IMR-90 (cell line): ENCODE data around the gene ZNRF3. TPM values are rescaled to one million over a fixed set of nuclear protein-coding genes. Genes with fewer than 3 reads are reported as not detected.

Source experiments
- ATAC-seq: fragments of 200-7000 bp; cut with Tn5 transposase; 2 replicates; pipeline ENCODE4 v1.9.1; 2020; ENCODE audit warnings: low read depth, mild to moderate bottlenecking, moderate library complexity
- BruUV-seq: library from RNA; stranded (reverse); fragments of 400-500 nt; replicated peaks from 2 replicates; lab custom pipeline; 2021; lab: Mats Ljungman, UMichigan
- CTCF ChIA-PET: fragments of 300-600 bp; formaldehyde crosslinking; extraction: SDS; loops from one replicate; lab custom pipeline; 2021; ENCODE audit warnings: antibody characterized with exemption; lab: Yijun Ruan, JAX
- POLR2A ChIA-PET: fragments of 300-600 bp; sonication (Branson Sonifier 250); formaldehyde crosslinking; loops from one replicate; lab custom pipeline; 2022; ENCODE audit warnings: antibody characterized with exemption; ENCODE audit not compliant: unreplicated experiment; lab: Charles Lee
- DNase-seq: peaks from one replicate; pipeline ENCODE4 v3.0.0; 2013
- H2AFZ ChIP-seq: replicated peaks from 2 replicates; pipeline ENCODE3; 2013; ENCODE audit warnings: low read length, mild to moderate bottlenecking; ENCODE audit not compliant: poor library complexity
- H2AK5ac ChIP-seq: 2 replicates; pipeline ENCODE4 v1.6.1; 2013; ENCODE audit warnings: low read depth, low read length, inconsistent platforms
- H2AK9ac ChIP-seq: replicated peaks from 2 replicates; pipeline ENCODE3; 2013; ENCODE audit warnings: mild to moderate bottlenecking, low read depth, low read length, moderate library complexity; ENCODE audit not compliant: poor library complexity
- H2BK120ac ChIP-seq: 2 replicates; pipeline ENCODE4 v1.6.1; 2013; ENCODE audit warnings: low read depth, low read length, inconsistent platforms
- H2BK15ac ChIP-seq: 3 replicates; pipeline ENCODE4 v1.6.1; 2013; ENCODE audit warnings: low read depth, low read length, inconsistent platforms
- H2BK20ac ChIP-seq: 2 replicates; pipeline ENCODE4 v1.6.1; 2013; ENCODE audit warnings: low read depth, mild to moderate bottlenecking, inconsistent platforms, low read length, moderate library complexity
- H2BK5ac ChIP-seq: 2 replicates; pipeline ENCODE4 v1.6.1; 2013; ENCODE audit warnings: mild to moderate bottlenecking, low read depth, low read length, inconsistent platforms; ENCODE audit not compliant: poor library complexity, severe bottlenecking
- H3K14ac ChIP-seq: replicated peaks from 2 replicates; pipeline ENCODE4 v1.6.1; 2013; ENCODE audit warnings: low read depth, low read length, inconsistent platforms
- H3K18ac ChIP-seq: 2 replicates; pipeline ENCODE4 v1.6.1; 2013; ENCODE audit warnings: low read depth, low read length, control low read depth
- H3K23ac ChIP-seq: 2 replicates; pipeline ENCODE4 v1.6.1; 2013; ENCODE audit warnings: low read depth, low read length, inconsistent platforms
- H3K27ac ChIP-seq: 2 replicates; pipeline ENCODE4 v1.5.1; 2013; ENCODE audit warnings: mild to moderate bottlenecking, control low read depth, low read length; ENCODE audit not compliant: insufficient read depth
- H3K27me3 ChIP-seq: 2 replicates; pipeline ENCODE4 v1.6.1; 2013; ENCODE audit warnings: low read length; ENCODE audit not compliant: control insufficient read depth, insufficient read depth
- H3K36me3 ChIP-seq: 2 replicates; pipeline ENCODE4 v1.6.1; 2013; ENCODE audit warnings: low read length, mixed read lengths; ENCODE audit not compliant: control insufficient read depth, insufficient read depth
- H3K4ac ChIP-seq: 2 replicates; pipeline ENCODE4 v1.6.1; 2013; ENCODE audit warnings: low read depth, low read length, inconsistent platforms
- H3K4me1 ChIP-seq: 2 replicates; pipeline ENCODE4 v1.6.1; 2013; ENCODE audit warnings: low read length, mixed read lengths; ENCODE audit not compliant: control insufficient read depth, insufficient read depth
- H3K4me2 ChIP-seq: 2 replicates; pipeline ENCODE4 v1.6.1; 2013; ENCODE audit warnings: low read depth, mild to moderate bottlenecking, control low read depth, low read length, moderate library complexity
- H3K4me3 ChIP-seq: 2 replicates; pipeline ENCODE4 v1.5.1; 2013; ENCODE audit warnings: low read depth, mild to moderate bottlenecking, control low read depth, low read length, moderate library complexity; ENCODE audit not compliant: insufficient read depth
- H3K56ac ChIP-seq: 2 replicates; pipeline ENCODE4 v1.6.1; 2013; ENCODE audit warnings: low read length, inconsistent platforms; ENCODE audit not compliant: insufficient read depth; ENCODE audit errors: extremely low read depth
- H3K79me1 ChIP-seq, 2 experiments: 2 replicates each; pipeline ENCODE4 v1.6.1; 2013; ENCODE audit warnings: low read length in 2 of 2, inconsistent platforms in 1 of 2, low read depth in 1 of 2
- H3K9ac ChIP-seq: 2 replicates; pipeline ENCODE4 v1.6.1; 2013; ENCODE audit warnings: low read depth, low read length, control low read depth
- H3K9me1 ChIP-seq: 2 replicates; pipeline ENCODE4 v1.6.1; 2013; ENCODE audit warnings: low read length, inconsistent platforms; ENCODE audit not compliant: insufficient read depth
- H3K9me3 ChIP-seq: 2 replicates; pipeline ENCODE4 v1.6.1; 2013; ENCODE audit warnings: low read length; ENCODE audit not compliant: control insufficient read depth, insufficient read depth
- H4K20me1 ChIP-seq: 2 replicates; pipeline ENCODE4 v1.6.1; 2013; ENCODE audit warnings: low read length, inconsistent platforms; ENCODE audit not compliant: insufficient read depth
- H4K5ac ChIP-seq: 2 replicates; pipeline ENCODE4 v1.6.1; 2013; ENCODE audit warnings: mild to moderate bottlenecking, low read depth, low read length, control low read depth
- H4K8ac ChIP-seq, 2 experiments: 2 replicates each; pipeline ENCODE4 v1.6.1; 2013; ENCODE audit warnings: low read depth in 2 of 2, low read length in 2 of 2, control low read depth in 1 of 2, inconsistent platforms in 1 of 2
- H4K91ac ChIP-seq: 2 replicates; pipeline ENCODE4 v1.6.1; 2013; ENCODE audit warnings: low read depth, low read length, inconsistent platforms; ENCODE audit not compliant: insufficient read depth
- CEBPB ChIP-seq: IDR thresholded peaks from 2 replicates; pipeline ENCODE4 v1.6.1; 2012; ENCODE audit warnings: low read depth, low read length, improper control_type of control experiment
- FOS ChIP-seq: fragments of 150-350 bp; IDR thresholded peaks from 2 replicates; pipeline ENCODE4 v1.6.1; 2016; ENCODE audit warnings: low read depth, low read length
- MAZ ChIP-seq: IDR thresholded peaks from 2 replicates; pipeline ENCODE4 v1.6.1; 2012; ENCODE audit warnings: low read depth, mild to moderate bottlenecking, low read length, improper control_type of control experiment, moderate library complexity, borderline replicate concordance
- WGBS, 2 experiments: methylation state at CpG; one replicate each; pipeline versions ENCODE4 v1.1.5 to v1.1.7; 2013; ENCODE audit warnings: missing lambda C conversion rate in 2 of 2; ENCODE audit not compliant: insufficient read length in 1 of 2; ENCODE audit errors: extremely low coverage in 2 of 2; 5-methylcytosine and 5-hydroxymethylcytosine counted together
- dilution Hi-C: fragments of 300-500 bp; cut with HindIII; formaldehyde crosslinking; loops from one replicate; pipeline ENCODE4 v1.14.3; 2018; ENCODE audit warnings: low sequenced_read_pairs; ENCODE audit not compliant: unreplicated experiment
- in situ Hi-C: fragments of 300-500 bp; cut with MboI; formaldehyde crosslinking; loops from 3 replicates; pipeline ENCODE4 v1.14.3; 2019; ENCODE audit warnings: low sequenced_read_pairs, inconsistent platforms, mixed read lengths
- intact Hi-C: fragments of 100-400 bp; cut with micrococcal nuclease; formaldehyde crosslinking; loops from 2 replicates; pipeline ENCODE4 v1.10.0; 2022
- polyA plus RNA-seq, 3 experiments: library from polyadenylated mRNA; depleted of rRNA; stranded (reverse); fragments of >200 nt; gene quantifications; 2 replicates each; pipeline ENCODE4 v1.2.3, GENCODE V29; 2012; ENCODE audit warnings: low replicate concordance in 1 of 3
- total RNA-seq: library from RNA; depleted of rRNA; stranded (reverse); fragments of >200 nt; gene quantifications from 2 replicates; pipeline ENCODE4 v1.2.3, GENCODE V29; 2012

Gene ZNRF3
- total and polyA plus RNA-seq, 2 of the 4 experiments (the other 2 are of a cell fraction) = 1.4 to 2.4 TPM

GRCh38 chr22:28899199-28899853 lies 16.0 kb downstream of the ZNRF3 start:
- peaks cover 17% of the 10 kb centered on the region for H3K9me1 ChIP-seq
- no peak overlapping the region for H2AFZ ChIP-seq
- H3K18ac ChIP-seq = peak overlapping the region; percentile 27
- no peaks in the 10 kb centered on the region for H3K9me3 ChIP-seq
- TF ChIP-seq MAZ = no peak
- peak; percentile 80 for TF ChIP-seq CEBPB
- TF ChIP-seq FOS = no peak
- DNase-seq = peak; percentile 20
- no peak overlapping the region; the same call in 1 of the 2 replicates for H4K5ac ChIP-seq
- intact Hi-C loops = no loop called here
- H3K4me3 ChIP-seq = no peak overlapping the region
- peak; percentile 34; the same call in 1 of the 2 replicates for ATAC-seq
- POLR2A ChIA-PET = no interaction called here
- H4K8ac ChIP-seq = no peak overlapping the region
- no peak overlapping the region for H2AK5ac ChIP-seq
- no peak overlapping the region for H2BK120ac ChIP-seq
- H3K27me3 ChIP-seq = no peaks in the 10 kb centered on the region
- peaks cover 17 to 47% of the 10 kb centered on the region in 2 experiments for H3K79me1 ChIP-seq
- no peak overlapping the region for H3K27ac ChIP-seq
- H3K4ac ChIP-seq = no peak overlapping the region
- 0% methylated on average over 1 of the region's 9 CpGs; no CpG with 5 or more reads in 1 of the 2 experiments for WGBS, 2 experiments
- H2BK5ac ChIP-seq = no peak overlapping the region
- no TSS peak for BruUV-seq
- no peak overlapping the region for H3K56ac ChIP-seq
- CTCF ChIA-PET = no interaction called here
- no peak overlapping the region for H3K9ac ChIP-seq
- no peak overlapping the region for H3K23ac ChIP-seq
- no peak overlapping the region for H2BK15ac ChIP-seq
- peak overlapping the region; percentile 75 for H3K4me2 ChIP-seq
- dilution Hi-C loops = no loop called here
- peaks cover 14% of the 10 kb centered on the region for H3K4me1 ChIP-seq
- no peak overlapping the region for H4K91ac ChIP-seq
- H3K36me3 ChIP-seq = no peaks in the 10 kb centered on the region
- H3K14ac ChIP-seq = no peak overlapping the region; the same call in 1 of the 2 replicates
- H2BK20ac ChIP-seq = no peak overlapping the region
- no peak overlapping the region for H2AK9ac ChIP-seq
- in situ Hi-C loops = no loop called here
- H4K20me1 ChIP-seq = peaks cover 9% of the 10 kb centered on the region
